Midbrain (tissue), 1 donor: ENCODE data around the gene TPH1.

Source experiments
- DNase-seq: peaks from one replicate; lab custom pipeline; 2025; lab: John Stamatoyannopoulos, UW

The TPH1 gene

DNA sequence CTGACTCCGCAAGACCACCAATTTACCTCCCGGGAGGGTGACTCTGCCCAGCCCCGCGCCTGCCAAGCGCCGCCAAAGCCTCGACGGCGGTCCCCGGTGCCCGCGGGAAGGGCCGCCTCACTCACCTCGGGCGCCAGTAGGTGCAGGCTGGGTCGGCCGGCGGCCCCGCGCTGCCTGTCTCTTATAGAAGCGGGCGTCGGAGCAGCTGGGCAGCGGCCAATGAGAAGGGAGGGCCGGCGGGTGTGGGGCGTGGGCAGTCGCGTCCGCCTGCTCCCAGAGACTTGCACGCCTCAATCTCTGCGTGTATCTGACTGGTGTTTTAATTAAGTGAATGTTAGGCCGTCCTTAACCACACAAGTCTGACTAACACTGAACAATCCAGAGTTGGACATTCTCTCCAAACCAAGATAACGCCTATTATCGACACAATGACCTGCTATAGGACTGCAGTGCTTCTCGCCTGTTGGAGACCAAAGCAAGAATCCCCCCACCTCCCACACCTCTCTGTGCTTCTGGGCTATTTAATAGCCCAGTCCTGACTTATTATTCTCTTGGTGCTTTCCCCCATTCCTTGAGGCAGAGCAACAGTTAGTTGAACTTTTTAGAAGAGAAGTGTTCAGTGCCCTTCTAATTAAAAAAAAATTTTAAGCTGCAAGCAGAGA is at the start of gene TPH1:
TPH1 (minus strand) TSS at position 154 of the 662 bp plus-strand sequence. CDS start 5,507 bp downstream, outside the sequence.
- no peak for DNase-seq

- no peak for DNase-seq
Observed at GRCh38 chr11:18093959-18094358, 47.9 kb upstream of the TPH1 start.

GRCh38 chr11:18091731-18092130 is 45.7 kb upstream of the TPH1 start:
- DNase-seq = no peak

DNA sequence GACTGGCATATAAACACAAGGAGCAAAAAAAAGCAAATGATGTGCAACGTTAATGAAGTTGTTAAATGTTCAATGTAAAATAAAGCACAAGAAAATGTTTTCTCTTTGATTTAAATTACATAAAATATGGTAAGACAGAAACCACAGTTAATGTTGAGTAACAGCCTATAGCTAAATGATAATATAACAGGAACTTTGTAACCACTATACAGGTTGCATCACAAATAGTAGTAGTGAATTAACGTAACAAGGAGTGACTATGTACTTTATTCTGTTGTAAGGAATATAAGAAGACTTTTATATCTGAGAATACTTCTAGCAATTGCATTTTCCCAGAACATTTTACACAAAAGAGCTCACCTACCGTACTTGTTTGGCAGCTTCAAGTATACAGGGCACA is 42.9 kb upstream of the TPH1 start:
- DNase-seq = no peak

DNA sequence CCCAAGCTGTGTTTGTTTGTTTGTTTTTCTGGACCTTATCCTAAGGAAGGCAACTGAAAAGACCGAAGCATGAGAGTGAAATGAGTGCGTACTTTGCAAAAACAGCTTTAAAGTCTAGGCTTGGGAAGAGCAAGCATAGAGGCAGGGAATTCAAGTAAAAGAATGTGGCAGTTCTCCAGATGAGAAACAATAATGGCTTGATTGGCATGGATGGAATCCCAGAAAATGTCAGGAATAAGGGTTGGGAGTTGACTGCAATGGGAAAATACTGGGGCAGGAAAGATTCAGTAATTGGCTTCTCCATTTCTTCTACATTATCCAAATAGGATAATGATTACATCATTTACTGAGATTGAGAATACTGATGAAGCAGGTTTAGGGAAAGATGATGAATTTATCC is 42.3 kb upstream of the TPH1 start:
- DNase-seq = no peak

GRCh38 chr11:18081551-18081950 is 35.5 kb upstream of the TPH1 start:
- no peak for DNase-seq

- no peak for DNase-seq
Observed at GRCh38 chr11:18080451-18080850, 34.4 kb upstream of the TPH1 start.

GRCh38 chr11:18078909-18079308 is 32.8 kb upstream of the TPH1 start:
- no peak for DNase-seq

DNA sequence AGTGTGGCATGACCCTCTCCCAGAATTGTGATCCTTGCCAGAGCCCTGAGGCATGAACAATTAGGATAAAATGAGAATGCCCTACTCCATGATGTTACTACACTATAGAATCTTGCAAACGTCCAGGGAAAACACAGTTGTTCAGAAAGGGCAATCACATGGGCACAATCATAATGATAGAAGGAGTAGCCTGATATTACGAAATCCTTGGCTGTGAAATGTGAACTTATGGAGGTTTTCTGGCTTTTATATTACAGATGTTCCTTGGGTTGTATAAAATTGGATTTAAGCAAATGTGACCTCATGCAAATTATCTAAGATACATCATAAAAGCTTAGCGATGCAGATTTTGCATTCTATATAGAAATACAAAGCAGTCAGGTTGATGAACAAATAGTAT is 29.4 kb upstream of the TPH1 start:
- no peak for DNase-seq

DNA sequence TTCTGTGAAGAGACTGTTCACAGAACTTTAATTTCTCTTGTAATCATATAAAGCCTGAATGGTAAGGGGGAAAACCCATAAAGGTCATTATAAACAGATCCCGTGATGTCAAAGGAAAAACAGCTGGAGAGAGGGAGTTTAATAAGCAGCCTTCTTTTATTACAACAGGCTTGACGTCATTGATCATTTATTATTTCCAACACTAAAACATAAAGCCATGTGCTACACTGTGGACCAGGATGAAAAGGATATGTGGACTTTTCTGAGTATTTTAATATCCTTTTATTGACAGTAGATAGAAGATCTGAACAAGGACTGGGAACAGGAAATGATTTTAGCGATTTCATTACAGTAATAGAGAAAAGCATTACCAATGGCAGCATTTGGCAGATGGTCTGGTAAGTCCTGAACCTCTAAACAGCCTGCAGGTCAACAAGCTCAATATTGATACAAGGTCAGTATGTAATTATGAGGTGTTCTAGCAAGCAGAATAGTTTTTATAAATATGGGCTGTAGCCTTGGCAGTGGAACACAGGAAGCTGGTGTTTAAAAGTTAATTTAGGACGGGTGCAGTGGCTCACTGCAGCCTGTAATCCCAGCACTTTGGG is 25.1 kb upstream of the TPH1 start:
- no peak for DNase-seq

- DNase-seq = no peak
Observed at GRCh38 chr11:18067372-18067771, 21.3 kb upstream of the TPH1 start.

DNA sequence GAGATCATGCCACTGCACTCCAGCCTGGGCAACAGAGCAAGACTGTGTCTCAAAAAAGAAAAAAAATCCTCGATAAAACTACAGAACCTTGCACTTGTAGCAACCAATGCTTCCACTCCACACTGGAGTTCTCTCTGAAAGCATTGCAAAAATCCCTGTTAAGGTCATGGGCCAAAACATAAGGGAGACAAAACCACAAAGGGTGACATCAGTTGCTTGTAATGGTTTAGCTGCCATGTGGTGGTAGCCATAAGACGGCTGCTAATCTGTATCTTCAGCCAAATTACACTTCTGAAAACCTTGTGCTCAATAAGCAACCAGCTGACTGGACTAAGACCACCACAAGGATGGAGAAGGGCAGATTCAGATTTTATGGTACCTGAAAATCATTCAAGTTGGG is 20.6 kb upstream of the TPH1 start:
- DNase-seq = no peak

- no peak for DNase-seq
Observed at GRCh38 chr11:18065572-18065971, 19.5 kb upstream of the TPH1 start.

- DNase-seq = no peak
Observed at GRCh38 chr11:18064450-18065054, 18.5 kb upstream of the TPH1 start.

DNA sequence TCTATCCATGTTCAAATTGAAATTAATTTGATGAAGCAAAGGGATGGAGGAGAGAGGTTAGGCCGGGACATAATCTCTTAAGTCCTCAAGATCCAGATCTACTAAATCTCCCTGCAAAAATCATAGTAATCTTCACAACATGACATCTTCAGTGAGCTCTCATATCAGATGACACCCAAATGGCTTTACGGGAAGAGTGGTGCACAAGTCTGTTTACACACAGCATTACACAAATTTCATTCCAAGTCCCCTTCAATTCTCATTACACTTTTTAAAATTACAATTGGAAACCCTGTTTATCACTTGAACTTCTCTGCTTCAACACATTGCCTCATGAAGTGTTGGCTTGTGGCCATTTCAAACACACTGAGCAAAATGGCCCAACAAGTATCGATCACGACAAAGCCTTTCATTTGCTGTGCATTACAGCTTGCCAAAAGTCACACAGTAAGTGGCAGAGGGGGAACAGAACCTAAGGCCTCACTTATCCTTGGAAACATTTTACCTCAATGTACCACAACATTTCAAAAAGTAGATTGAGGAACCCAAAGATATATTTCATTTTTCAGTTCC is 17.9 kb upstream of the TPH1 start:
- no peak for DNase-seq

DNA sequence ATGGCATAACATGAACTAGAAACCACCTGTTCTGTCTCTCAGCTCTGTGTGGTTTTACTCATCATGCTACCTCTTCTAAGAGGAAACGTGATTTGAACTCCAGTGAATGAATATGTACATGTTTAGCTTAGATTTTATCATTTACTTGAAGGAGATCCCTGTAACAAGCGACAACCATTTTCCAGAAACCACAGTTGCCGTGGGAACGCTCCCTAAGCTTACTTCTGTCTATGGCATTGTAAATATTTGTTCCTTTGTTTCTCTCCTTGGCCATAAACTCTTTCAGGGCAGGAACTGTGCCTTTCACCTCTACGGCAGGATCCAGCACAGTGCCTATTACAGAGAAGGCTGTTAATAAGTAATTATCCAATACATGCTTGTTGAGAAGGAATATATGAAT is 17.1 kb upstream of the TPH1 start:
- DNase-seq = no peak

- no peak for DNase-seq
Observed at GRCh38 chr11:18061351-18061750, 15.3 kb upstream of the TPH1 start.

DNA sequence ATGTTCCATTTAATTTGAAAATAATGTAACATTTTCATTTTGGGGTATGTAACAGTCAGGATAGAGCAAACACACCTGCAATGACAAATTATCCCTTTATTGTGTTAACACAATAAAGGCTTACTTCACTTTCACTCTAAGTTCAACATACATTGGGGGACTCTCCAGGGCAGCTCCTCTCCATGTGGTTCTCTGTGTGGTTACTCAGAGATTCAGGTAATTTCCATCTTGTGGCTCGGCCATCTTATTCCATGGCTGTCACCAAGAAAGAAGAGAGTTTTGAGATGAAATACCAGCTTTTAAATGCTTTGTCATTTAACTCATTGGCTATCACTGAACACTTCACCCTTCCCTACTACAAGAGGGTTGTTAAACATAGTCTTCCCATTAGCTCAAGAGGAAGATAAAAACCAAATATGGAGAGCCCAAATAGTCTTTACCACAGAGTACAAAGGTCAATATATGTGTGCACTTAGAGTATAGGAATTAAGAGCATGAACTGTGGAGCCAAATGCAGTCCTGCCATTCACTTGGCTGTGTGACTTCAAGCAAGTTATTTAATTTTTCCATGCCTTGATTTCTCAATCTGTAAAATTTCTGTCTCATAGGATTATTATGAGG is 10.6 kb upstream of the TPH1 start:
- no peak for DNase-seq

- DNase-seq = no peak
Observed at GRCh38 chr11:18054511-18055103, 8.5 kb upstream of the TPH1 start.

DNA sequence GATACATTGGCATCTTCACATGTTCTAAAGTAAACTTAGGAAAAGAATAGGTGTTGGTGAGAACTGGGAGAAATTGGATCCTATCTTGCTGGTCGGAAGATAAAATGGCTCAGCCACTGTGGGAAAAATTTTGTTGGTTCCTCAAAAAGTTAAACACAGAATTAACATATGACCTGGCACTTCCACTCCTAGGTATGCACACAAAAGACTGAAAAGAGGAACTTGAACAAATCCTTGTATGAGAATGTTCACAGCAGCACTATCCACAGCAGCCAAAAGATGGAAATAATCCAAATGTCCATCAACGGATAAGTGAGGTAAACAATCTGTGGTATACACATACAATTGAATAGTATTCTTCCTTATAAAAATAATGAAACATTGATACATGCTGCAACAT is 4.8 kb upstream of the TPH1 start:
- no peak for DNase-seq

GRCh38 chr11:18036456-18036855 is 9.6 kb downstream of the TPH1 start:
- DNase-seq = no peak

DNA sequence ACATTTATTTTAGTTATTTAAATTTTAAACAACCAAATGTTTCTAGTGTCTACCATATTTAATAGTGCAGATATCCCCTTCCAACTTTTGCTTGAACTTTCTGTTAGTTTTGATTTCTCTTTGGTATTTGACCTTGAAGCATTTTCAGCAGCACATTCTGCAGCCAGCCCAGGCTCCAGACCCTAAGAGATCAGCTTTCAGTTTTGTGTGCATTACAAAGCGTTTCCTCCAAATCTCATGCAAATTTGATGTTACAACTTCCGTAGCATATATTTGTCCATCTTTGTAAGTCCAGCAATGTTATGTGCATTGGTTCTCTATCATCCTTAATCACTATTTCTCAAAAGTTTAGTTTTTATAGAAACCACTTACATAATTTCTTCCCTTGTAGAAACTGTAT is 18.6 kb downstream of the TPH1 start:
- no peak for DNase-seq
